ENCODE data around the gene ANKK1. TPM values are rescaled to one million over a fixed set of nuclear protein-coding genes. Genes with fewer than 3 reads are reported as not detected.

Gene ANKK1
- total RNA-seq, 1 donor from 2014 or later = 1.5 TPM

GRCh38 chr11:113410414-113411135, 23.0 kb downstream of the ANKK1 start:
- Histone ChIP-seq H3K36me3 (no peaks in the 10 kb centered on the region), H3K4me1 (no peaks in the 10 kb centered on the region), H3K27me3 (no peaks in the 10 kb centered on the region), H3K4me3 (no peak overlapping the region), H3K9me3 (no peaks in the 10 kb centered on the region), H3K27ac (no peak overlapping the region)
- no peak for TF ChIP-seq CTCF (IDR thresholded peaks at IDR 0.05)
- no peak for TF ChIP-seq POLR2A (IDR thresholded peaks at IDR 0.05)
- no peak for TF ChIP-seq POLR2AphosphoS5 (IDR thresholded peaks at IDR 0.05; ENCODE audit: insufficient read depth in 1 of 2, low read depth in 1 of 2)
- intact Hi-C loops (cut with DNase I) = no loop called here
- DNase-seq (ENCODE audit: extremely low spot score in 2 of 2) = no peak

- intact Hi-C loops (cut with DNase I) = no loop called here
- H3K27me3 ChIP-seq = no peaks in the 10 kb centered on the region
- no peak for TF ChIP-seq POLR2AphosphoS5 (IDR thresholded peaks at IDR 0.05; ENCODE audit: insufficient read depth in 1 of 2, low read depth in 1 of 2)
- TF ChIP-seq POLR2A (IDR thresholded peaks at IDR 0.05) = no peak
- no peak for TF ChIP-seq CTCF (IDR thresholded peaks at IDR 0.05)
Observed at GRCh38 chr11:113411536-113411935, 24.0 kb downstream of the ANKK1 start.

GRCh38 chr11:113412675-113413074, 25.1 kb downstream of the ANKK1 start:
- intact Hi-C loops (cut with DNase I) = no loop called here
- TF ChIP-seq POLR2A (IDR thresholded peaks at IDR 0.05) (no peak), CTCF (IDR thresholded peaks at IDR 0.05) (no peak), POLR2AphosphoS5 (IDR thresholded peaks at IDR 0.05; ENCODE audit: insufficient read depth in 1 of 2, low read depth in 1 of 2) (no peak)
- no peak overlapping the region for H3K4me3 ChIP-seq

More at GRCh38 chr11:113411536-113411935, 24.0 kb downstream of the ANKK1 start:
- Histone ChIP-seq H3K27ac (no peak overlapping the region), H3K36me3 (no peaks in the 10 kb centered on the region), H3K4me3 (no peak overlapping the region), H3K4me1 (no peaks in the 10 kb centered on the region), H3K9me3 (no peaks in the 10 kb centered on the region)
- no peak for DNase-seq (ENCODE audit: extremely low spot score in 2 of 2)

GRCh38 chr11:113415343-113415742, 27.8 kb downstream of the ANKK1 start:
- Histone ChIP-seq H3K27me3 (no peaks in the 10 kb centered on the region), H3K9me3 (no peaks in the 10 kb centered on the region), H3K4me1 (no peaks in the 10 kb centered on the region), H3K27ac (no peak overlapping the region), H3K36me3 (no peaks in the 10 kb centered on the region), H3K4me3 (no peak overlapping the region)
- TF ChIP-seq POLR2A (IDR thresholded peaks at IDR 0.05) (no peak), CTCF (IDR thresholded peaks at IDR 0.05) (no peak), POLR2AphosphoS5 (IDR thresholded peaks at IDR 0.05; ENCODE audit: insufficient read depth in 1 of 2, low read depth in 1 of 2) (no peak)
- no peak for DNase-seq (ENCODE audit: extremely low spot score in 2 of 2)
- intact Hi-C loops (cut with DNase I) = no loop called here

More at GRCh38 chr11:113412675-113413074, 25.1 kb downstream of the ANKK1 start:
- Histone ChIP-seq H3K9me3 (no peaks in the 10 kb centered on the region), H3K27ac (no peak overlapping the region), H3K36me3 (no peaks in the 10 kb centered on the region), H3K27me3 (no peaks in the 10 kb centered on the region), H3K4me1 (no peaks in the 10 kb centered on the region)
- no peak for DNase-seq (ENCODE audit: extremely low spot score in 2 of 2)

GRCh38 chr11:113417428-113417827, 29.8 kb downstream of the ANKK1 start:
- no peak for DNase-seq (ENCODE audit: extremely low spot score in 2 of 2)
- no peaks in the 10 kb centered on the region for H3K27me3 ChIP-seq
- H3K9me3 ChIP-seq = no peaks in the 10 kb centered on the region
- no peaks in the 10 kb centered on the region for H3K36me3 ChIP-seq
- H3K4me3 ChIP-seq = no peak overlapping the region
- intact Hi-C loops (cut with DNase I) = no loop called here
- no peak for TF ChIP-seq POLR2A (IDR thresholded peaks at IDR 0.05)
- no peak for TF ChIP-seq POLR2AphosphoS5 (IDR thresholded peaks at IDR 0.05; ENCODE audit: insufficient read depth in 1 of 2, low read depth in 1 of 2)
- no peak for TF ChIP-seq CTCF (IDR thresholded peaks at IDR 0.05)
- no peaks in the 10 kb centered on the region for H3K4me1 ChIP-seq
- no peak overlapping the region for H3K27ac ChIP-seq

Data from vagina (tissue), 2 donors.